Endothelial cell of umbilical vein (primary cell): ENCODE measurements around the gene GET4.

Source experiments
- EZH2 ChIP-seq: IDR thresholded peaks from 2 replicates; pipeline ENCODE4 v1.6.1; 2012; ENCODE audit warnings: borderline replicate concordance, low read depth, mild to moderate bottlenecking, moderate library complexity, low read length, inconsistent platforms; ENCODE audit not compliant: severe bottlenecking
- FOS ChIP-seq: IDR thresholded peaks from 2 replicates; pipeline ENCODE4 v1.6.1; 2011; ENCODE audit warnings: mild to moderate bottlenecking, low read length, moderate library complexity, borderline replicate concordance; ENCODE audit not compliant: insufficient read depth
- JUN ChIP-seq: IDR thresholded peaks from 2 replicates; pipeline ENCODE4 v1.6.1; 2011; ENCODE audit warnings: borderline replicate concordance, low read depth; ENCODE audit not compliant: insufficient read length, insufficient read depth
- MYC ChIP-seq: IDR thresholded peaks from one replicate; pipeline ENCODE4 v1.6.1; 2011; ENCODE audit warnings: mild to moderate bottlenecking, low read depth, low read length
- POLR2AphosphoS5 ChIP-seq: IDR thresholded peaks from 2 replicates; pipeline ENCODE4 v1.6.1; 2012; ENCODE audit warnings: low read depth, mild to moderate bottlenecking, control low read depth, low read length, moderate library complexity; ENCODE audit not compliant: insufficient read depth
- TF ChIP-seq, protein P1 (sequence below), 2 donors: IDR thresholded peaks; 1 replicate in 1 of 2; 2 replicates in 1 of 2; pipeline ENCODE4 v1.5.1; 2011; ENCODE audit warnings: low read length in 2 of 2, mild to moderate bottlenecking in 2 of 2, moderate library complexity in 2 of 2, control low read depth in 1 of 2, inconsistent platforms in 1 of 2, low read depth in 1 of 2; ENCODE audit not compliant: insufficient read depth in 1 of 2; ENCODE audit errors: extremely low read depth in 1 of 2
- TF ChIP-seq, protein P2 (sequence below): IDR thresholded peaks from 2 replicates; pipeline ENCODE4 v1.6.1; 2011; ENCODE audit not compliant: insufficient read depth, insufficient read length

DNA sequence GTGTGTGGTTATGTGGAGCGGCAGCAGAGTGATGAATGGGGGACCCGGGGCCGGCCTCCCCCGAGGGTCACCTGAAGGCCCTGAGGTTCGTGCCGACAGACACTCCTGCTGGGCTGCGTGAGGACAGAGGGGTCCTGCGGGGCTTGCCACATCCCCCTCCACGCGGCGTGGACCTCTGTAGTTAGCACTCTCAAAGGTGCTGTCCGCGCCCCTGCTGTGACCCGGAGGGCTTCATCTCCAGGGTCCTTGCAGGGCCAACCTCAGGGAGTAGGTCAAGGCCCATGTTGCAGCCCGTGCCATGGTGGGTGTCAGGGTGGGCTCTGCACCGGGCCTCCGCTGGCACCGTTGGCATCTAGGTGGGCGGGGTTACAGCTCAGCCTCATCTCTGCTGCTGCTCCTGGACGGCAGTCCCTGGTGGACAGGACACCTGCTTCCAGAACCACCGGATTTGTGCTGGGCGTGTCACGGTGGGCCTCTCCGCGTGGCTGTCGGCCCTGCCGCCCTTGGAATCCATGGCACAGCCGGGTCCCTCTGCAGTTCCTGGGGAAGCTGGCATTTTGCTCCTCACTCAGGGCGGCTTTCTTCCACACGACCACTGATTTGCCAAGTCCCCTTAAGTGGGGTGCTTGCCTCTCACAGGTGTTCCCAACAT is 19.8 kb upstream of the GET4 start:
- TF ChIP-seq JUN (no peak), POLR2AphosphoS5 (no peak), MYC (no peak), FOS (no peak), EZH2 (no peak)
- TF ChIP-seq, protein P1, sequence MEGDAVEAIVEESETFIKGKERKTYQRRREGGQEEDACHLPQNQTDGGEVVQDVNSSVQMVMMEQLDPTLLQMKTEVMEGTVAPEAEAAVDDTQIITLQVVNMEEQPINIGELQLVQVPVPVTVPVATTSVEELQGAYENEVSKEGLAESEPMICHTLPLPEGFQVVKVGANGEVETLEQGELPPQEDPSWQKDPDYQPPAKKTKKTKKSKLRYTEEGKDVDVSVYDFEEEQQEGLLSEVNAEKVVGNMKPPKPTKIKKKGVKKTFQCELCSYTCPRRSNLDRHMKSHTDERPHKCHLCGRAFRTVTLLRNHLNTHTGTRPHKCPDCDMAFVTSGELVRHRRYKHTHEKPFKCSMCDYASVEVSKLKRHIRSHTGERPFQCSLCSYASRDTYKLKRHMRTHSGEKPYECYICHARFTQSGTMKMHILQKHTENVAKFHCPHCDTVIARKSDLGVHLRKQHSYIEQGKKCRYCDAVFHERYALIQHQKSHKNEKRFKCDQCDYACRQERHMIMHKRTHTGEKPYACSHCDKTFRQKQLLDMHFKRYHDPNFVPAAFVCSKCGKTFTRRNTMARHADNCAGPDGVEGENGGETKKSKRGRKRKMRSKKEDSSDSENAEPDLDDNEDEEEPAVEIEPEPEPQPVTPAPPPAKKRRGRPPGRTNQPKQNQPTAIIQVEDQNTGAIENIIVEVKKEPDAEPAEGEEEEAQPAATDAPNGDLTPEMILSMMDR (IDR thresholded peaks at IDR 0.05; ENCODE audit: extremely low read depth in 1 of 2, insufficient read depth in 1 of 2, low read depth in 1 of 2, low read length in 2 of 2), result no peak
- TF ChIP-seq, protein P2, sequence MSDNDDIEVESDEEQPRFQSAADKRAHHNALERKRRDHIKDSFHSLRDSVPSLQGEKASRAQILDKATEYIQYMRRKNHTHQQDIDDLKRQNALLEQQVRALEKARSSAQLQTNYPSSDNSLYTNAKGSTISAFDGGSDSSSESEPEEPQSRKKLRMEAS, result no peak
